Neuronal stem cell (in vitro differentiated cells): Measurements from ENCODE around the gene RPS28.

Source experiments
- DNase-seq: peaks from one replicate; pipeline ENCODE4 v3.0.0-alpha.2; 2013; ENCODE audit warnings: low spot score
- H2AFZ ChIP-seq: one replicate; pipeline ENCODE4 v1.6.1; 2013; ENCODE audit warnings: mild to moderate bottlenecking, low read length, inconsistent platforms
- H2AK5ac ChIP-seq: 2 replicates; pipeline ENCODE4 v1.6.1; 2013; ENCODE audit warnings: low read depth, mild to moderate bottlenecking, inconsistent platforms, low read length, moderate library complexity, mixed read lengths
- H2BK120ac ChIP-seq: 2 replicates; pipeline ENCODE4 v1.6.1; 2013; ENCODE audit warnings: low read depth, mild to moderate bottlenecking, inconsistent platforms, low read length, moderate library complexity, mixed read lengths
- H2BK12ac ChIP-seq: one replicate; pipeline ENCODE4 v1.6.1; 2013; ENCODE audit warnings: low read length, inconsistent platforms
- H2BK15ac ChIP-seq: 2 replicates; pipeline ENCODE4 v1.6.1; 2013; ENCODE audit warnings: mild to moderate bottlenecking, low read length, inconsistent platforms, mixed read lengths
- H2BK5ac ChIP-seq: one replicate; pipeline ENCODE4 v1.6.1; 2013; ENCODE audit warnings: inconsistent platforms, mild to moderate bottlenecking, low read length, moderate library complexity
- H3K14ac ChIP-seq: one replicate; pipeline ENCODE4 v1.6.1; 2013; ENCODE audit warnings: low read length, inconsistent platforms
- H3K18ac ChIP-seq: 2 replicates; pipeline ENCODE4 v1.6.1; 2013; ENCODE audit warnings: low read length, inconsistent platforms
- H3K23ac ChIP-seq: 2 replicates; pipeline ENCODE4 v1.6.1; 2013; ENCODE audit warnings: low read depth, mild to moderate bottlenecking, mixed read lengths, low read length, inconsistent platforms; ENCODE audit not compliant: poor library complexity
- H3K27ac ChIP-seq: replicated peaks from 3 replicates; pipeline ENCODE4 v1.5.1; 2013; ENCODE audit warnings: low read length, inconsistent platforms
- H3K27me3 ChIP-seq, 3 experiments: 2 replicates each; pipeline ENCODE4 v1.6.1; 2013; ENCODE audit warnings: low read length in 3 of 3, mild to moderate bottlenecking in 2 of 3, inconsistent platforms in 1 of 3, low read depth in 1 of 3, mixed read lengths in 1 of 3, moderate library complexity in 1 of 3; ENCODE audit not compliant: control insufficient read depth in 3 of 3, insufficient read depth in 3 of 3
- H3K36me3 ChIP-seq, 2 donors: replicated peaks in 1 of 2; 2 replicates each; pipeline ENCODE4 v1.6.1; 2013; ENCODE audit warnings: low read length in 2 of 2; ENCODE audit not compliant: control insufficient read depth in 2 of 2, insufficient read depth in 2 of 2
- H3K4ac ChIP-seq: 2 replicates; pipeline ENCODE4 v1.6.1; 2013; ENCODE audit warnings: inconsistent platforms, mild to moderate bottlenecking, low read length, moderate library complexity
- H3K4me1 ChIP-seq, 2 donors: 1 replicate in 1 of 2; 2 replicates in 1 of 2; pipeline ENCODE4 v1.6.1; 2013; ENCODE audit warnings: low read length in 2 of 2, low read depth in 1 of 2; ENCODE audit not compliant: control insufficient read depth in 2 of 2, insufficient read depth in 1 of 2
- H3K4me2 ChIP-seq: one replicate; pipeline ENCODE4 v1.6.1; 2013; ENCODE audit warnings: mild to moderate bottlenecking, low read length, inconsistent platforms; ENCODE audit not compliant: insufficient read depth, poor library complexity, severe bottlenecking
- H3K4me3 ChIP-seq, 2 donors: 2 replicates each; pipeline ENCODE4 v1.5.1; 2013; ENCODE audit warnings: low read length in 2 of 2, mild to moderate bottlenecking in 2 of 2, inconsistent platforms in 1 of 2, moderate library complexity in 1 of 2
- H3K79me1 ChIP-seq: one replicate; pipeline ENCODE4 v1.6.1; 2013; ENCODE audit warnings: low read depth, mild to moderate bottlenecking, inconsistent platforms, low read length, moderate library complexity
- H3K9ac ChIP-seq: one replicate; pipeline ENCODE4 v1.6.1; 2013; ENCODE audit warnings: mild to moderate bottlenecking, low read depth, low read length, inconsistent platforms; ENCODE audit not compliant: poor library complexity
- H3K9me3 ChIP-seq, 2 donors: replicated peaks in 1 of 2; 2 replicates each; pipeline versions ENCODE3 to v1.6.1; 2013; ENCODE audit warnings: low read length in 2 of 2, mild to moderate bottlenecking in 2 of 2, inconsistent platforms in 1 of 2, low read depth in 1 of 2, mixed read lengths in 1 of 2, moderate library complexity in 1 of 2; ENCODE audit not compliant: control insufficient read depth in 2 of 2, insufficient read depth in 1 of 2
- H4K8ac ChIP-seq: one replicate; pipeline ENCODE4 v1.6.1; 2013; ENCODE audit warnings: low read depth, mild to moderate bottlenecking, inconsistent platforms, low read length, moderate library complexity
- H4K91ac ChIP-seq: one replicate; pipeline ENCODE4 v1.6.1; 2013; ENCODE audit warnings: low read length, low read depth, mild to moderate bottlenecking, inconsistent platforms; ENCODE audit not compliant: poor library complexity
- WGBS, 2 donors: extraction: QIAGEN DNeasy Blood & Tissue Kit; methylation state at CpG; one replicate each; pipeline ENCODE4 v1.1.7; 2013; ENCODE audit warnings: missing lambda C conversion rate in 2 of 2, mixed read lengths in 1 of 2; ENCODE audit not compliant: insufficient read length in 2 of 2, insufficient replicate concordance in 1 of 2; ENCODE audit errors: extremely low coverage in 2 of 2; 5-methylcytosine and 5-hydroxymethylcytosine counted together

RPS28 gene

GRCh38 chr19:8371011-8371804, 49.9 kb downstream of the RPS28 start:
- Histone ChIP-seq H2BK5ac (peak overlapping the region; percentile 75), H3K4me1 (peaks cover 9 to 11% of the 10 kb centered on the region in 2 donors), H2BK15ac (peak overlapping the region; percentile 87), H4K8ac (no peak overlapping the region), H3K23ac (peak overlapping the region; percentile 65), H3K27ac (no peak overlapping the region), H2BK120ac (peak overlapping the region; percentile 54), H3K9ac (peak overlapping the region; percentile 9), H3K4ac (no peak overlapping the region), H3K4me2 (no peak overlapping the region), H3K79me1 (peaks cover 2% of the 10 kb centered on the region), H4K91ac (no peak overlapping the region), H2AK5ac (peak overlapping the region; percentile 79), H3K4me3 (no peak overlapping the region), H3K9me3 (no peaks in the 10 kb centered on the region), H2AFZ (no peak overlapping the region), H3K27me3 (peaks cover 0 to 2% (median 1%) of the 10 kb centered on the region in 3 experiments), H3K18ac (peak overlapping the region; percentile 64), H3K14ac (peak overlapping the region; percentile 21), H2BK12ac (peak overlapping the region; percentile 10), H3K36me3 (peaks cover 3 to 11% of the 10 kb centered on the region in 2 donors)
- DNase-seq, result no peak
- no CpG with 5 or more reads among the region's 28 CpGs for WGBS, 2 donors
